GM12891 (cell line): ENCODE measurements around the gene GATA6.
"Not testable (repeated sequence)": the region's sequence is repeated elsewhere in the genome, so short reads cannot be mapped to it uniquely, and the experiment has no call there.

Experiments
- DNase-seq: peaks from one replicate; pipeline ENCODE4 v3.0.0; 2011; ENCODE audit warnings: low spot score; ENCODE audit not compliant: insufficient read length
- FAIRE-seq: peaks from 2 replicates; lab custom pipeline; 2011; peaks lifted over from hg19 to GRCh38; lab: Jason Lieb, UNC
- PAX5 ChIP-seq: IDR thresholded peaks from 2 replicates; pipeline ENCODE4 v1.6.1; 2011; ENCODE audit warnings: low read length, moderate library complexity, mild to moderate bottlenecking; ENCODE audit not compliant: insufficient read depth, severe bottlenecking
- POLR2A ChIP-seq: IDR thresholded peaks from 2 replicates; pipeline ENCODE4 v1.6.1; 2011; ENCODE audit warnings: low read depth, low read length, control low read depth
- POLR2AphosphoS5 ChIP-seq: IDR thresholded peaks from 2 replicates; pipeline ENCODE4 v1.6.1; 2011; ENCODE audit warnings: low read depth, low read length, control low read depth
- POU2F2 ChIP-seq: IDR thresholded peaks from 2 replicates; pipeline ENCODE4 v1.6.1; 2011; ENCODE audit warnings: low read depth, mild to moderate bottlenecking, control low read depth, low read length, moderate library complexity
- SPI1 ChIP-seq: IDR thresholded peaks from 2 replicates; pipeline ENCODE4 v1.6.1; 2011; ENCODE audit warnings: low read depth, low read length, control low read depth
- TAF1 ChIP-seq: IDR thresholded peaks from 2 replicates; pipeline ENCODE4 v1.6.1; 2011; ENCODE audit warnings: low read depth, low read length, control low read depth

Gene GATA6

DNA sequence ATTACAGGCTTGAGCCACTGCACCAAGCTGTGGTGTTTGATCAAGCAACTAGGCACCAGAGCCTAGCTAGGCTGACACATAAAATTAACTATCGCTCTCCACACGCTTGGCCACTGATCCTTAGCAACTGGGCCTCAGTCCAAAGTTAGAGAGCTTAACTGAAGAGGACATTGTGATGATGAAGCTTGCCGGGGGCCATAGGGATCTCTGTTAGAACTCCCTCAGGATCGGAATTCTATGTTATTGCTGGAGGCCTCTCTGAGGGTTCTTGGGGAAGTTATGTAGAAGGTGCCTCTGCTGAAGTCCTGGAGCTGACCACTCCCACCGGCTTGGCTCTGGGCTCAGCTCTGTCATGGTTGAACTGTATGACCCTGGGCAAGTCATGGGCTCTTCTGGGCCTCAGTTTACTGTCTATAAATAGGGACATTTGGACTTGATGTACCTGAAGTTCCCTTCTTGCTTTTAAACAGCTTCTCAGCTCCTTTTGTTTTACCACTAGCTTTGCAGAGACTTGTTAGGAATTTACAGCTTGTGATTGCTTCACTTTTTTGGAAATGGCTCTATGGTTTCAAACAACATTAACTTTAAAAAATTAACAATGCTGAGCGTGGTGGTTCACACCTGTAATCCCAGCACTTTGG is 44.1 kb downstream of the GATA6 start:
- no peak for FAIRE-seq
- no peak for TF ChIP-seq POU2F2
- TF ChIP-seq POLR2A, result no peak
- no peak for TF ChIP-seq POLR2AphosphoS5
- TF ChIP-seq TAF1, result no peak
- no peak for TF ChIP-seq SPI1
- TF ChIP-seq PAX5, result no peak
- no peak for DNase-seq

DNA sequence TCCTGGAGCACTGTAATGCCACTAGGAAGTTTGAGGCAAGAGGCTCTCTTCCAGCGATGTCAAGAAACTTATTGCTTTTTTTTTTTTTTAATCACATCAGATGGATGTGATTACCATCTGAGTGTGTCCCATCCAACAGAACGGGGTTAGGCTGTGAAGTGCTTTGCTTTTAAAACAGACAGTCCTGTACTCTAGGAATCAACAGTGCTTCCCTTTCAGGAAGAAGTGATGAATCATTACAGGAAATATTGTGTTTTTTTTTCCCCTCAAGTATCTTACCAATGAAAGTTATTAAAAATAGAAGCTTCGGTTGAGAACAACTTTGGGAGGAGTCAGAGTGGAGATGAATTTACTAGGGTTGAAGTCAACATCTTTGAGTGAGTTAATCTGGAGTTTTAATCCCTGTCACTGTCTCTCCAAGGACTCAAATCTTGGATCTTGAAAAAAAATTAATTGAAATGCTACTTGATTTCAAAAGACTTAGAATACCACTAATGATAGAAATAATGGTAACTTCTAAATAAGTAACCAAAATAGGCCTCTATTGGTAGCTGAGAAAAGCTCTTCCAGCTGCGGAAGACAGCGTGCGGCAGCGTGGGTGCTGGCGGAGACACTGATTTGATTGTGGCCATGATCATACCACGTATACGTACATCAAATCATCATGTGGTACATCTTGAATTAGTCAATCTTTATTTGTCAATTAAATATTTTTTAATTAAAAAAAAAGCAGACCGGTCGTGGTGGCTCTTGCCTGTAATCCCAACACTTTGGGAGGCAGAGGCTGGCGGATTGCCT is 45.5 kb downstream of the GATA6 start:
- FAIRE-seq (no peak), DNase-seq (no peak)
- no peak for TF ChIP-seq POU2F2
- TF ChIP-seq POLR2A, result no peak
- TF ChIP-seq TAF1, result no peak
- TF ChIP-seq PAX5, result no peak
- TF ChIP-seq SPI1, result no peak
- TF ChIP-seq POLR2AphosphoS5, result no peak

DNA sequence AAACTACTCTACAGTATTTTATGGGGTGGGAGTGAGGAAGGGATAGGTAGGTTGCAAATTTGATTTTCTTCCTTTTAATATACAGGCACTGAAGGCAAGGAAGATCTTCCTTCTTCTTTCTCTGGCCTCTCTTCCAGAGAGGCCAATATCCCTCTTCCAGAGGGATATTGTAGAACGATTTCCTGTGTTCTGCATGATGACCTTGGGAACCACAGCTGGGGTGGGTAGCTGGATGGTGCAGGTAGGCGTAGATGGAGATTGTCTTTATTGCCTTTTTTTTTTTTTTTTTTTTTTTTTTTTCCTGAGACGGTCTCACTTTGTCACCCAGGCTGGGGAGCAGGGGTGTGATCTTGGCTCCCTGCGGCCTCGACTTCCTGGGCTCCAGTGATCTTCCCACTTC is 49.4 kb downstream of the GATA6 start:
- TF ChIP-seq POU2F2 (no peak), POLR2A (no peak), SPI1 (no peak), TAF1 (no peak), PAX5 (no peak), POLR2AphosphoS5 (no peak)
- FAIRE-seq, result no peak

DNA sequence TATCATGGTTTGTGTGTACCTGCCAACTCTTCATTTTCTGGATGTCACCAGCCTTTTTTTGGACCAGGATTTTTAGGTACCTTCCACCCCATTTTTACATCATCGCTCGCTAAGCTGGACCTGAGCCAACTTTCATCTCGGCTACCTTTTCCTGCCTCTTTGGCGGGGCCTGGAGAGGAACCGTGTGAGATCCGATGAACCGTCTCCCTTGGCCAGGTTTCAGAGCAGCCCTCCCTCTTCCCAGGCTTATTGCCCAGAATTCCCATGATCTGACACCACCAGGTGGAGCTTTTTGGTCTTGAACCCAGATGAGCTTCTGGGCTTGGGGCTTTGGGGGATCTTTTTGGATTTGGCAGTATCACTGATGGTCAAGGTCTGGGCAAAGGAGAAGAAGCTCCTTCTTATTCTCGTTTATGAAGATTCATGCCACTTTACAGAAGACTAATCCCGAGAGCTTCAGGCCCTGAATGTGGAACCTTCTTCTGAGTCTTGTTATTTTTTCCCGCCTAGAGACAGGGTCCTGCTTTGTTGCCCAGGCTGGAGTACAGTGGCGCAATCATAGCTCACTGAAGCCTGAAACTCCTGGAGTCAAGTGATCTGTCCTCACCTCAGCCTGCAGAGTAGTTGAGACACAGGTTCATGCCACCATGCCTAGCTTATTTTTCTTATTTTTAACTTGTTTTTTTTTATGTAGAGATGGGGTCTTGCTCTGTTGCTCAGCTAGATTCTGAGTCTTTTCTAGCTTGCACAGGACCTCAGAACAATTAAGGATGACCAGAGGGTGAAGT is 50.4 kb downstream of the GATA6 start:
- no peak for TF ChIP-seq POU2F2
- FAIRE-seq (no peak), DNase-seq (no peak)

More for the DNA sequence above, 49.4 kb downstream of the GATA6 start:
- DNase-seq, result no peak

DNA sequence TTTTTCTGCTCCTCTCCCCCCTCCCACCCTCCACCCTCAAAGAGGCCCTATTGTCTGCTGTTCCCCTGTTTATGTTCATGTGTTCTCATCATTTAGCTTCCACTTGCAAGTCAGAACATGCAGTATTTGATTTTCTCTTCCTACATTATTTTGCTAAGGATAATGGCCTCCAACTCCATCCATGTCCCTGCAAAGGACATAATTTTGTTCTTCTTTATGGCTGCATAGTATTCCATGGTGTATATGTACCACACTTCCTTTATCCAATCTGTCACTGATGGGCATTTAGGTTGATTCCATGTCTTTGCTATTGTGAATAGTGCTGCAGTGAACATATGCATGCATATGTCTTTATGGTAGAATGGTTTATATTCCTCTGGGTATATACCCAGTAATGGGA is 51.2 kb downstream of the GATA6 start:
- not testable (repeated sequence) for FAIRE-seq, DNase-seq

DNA sequence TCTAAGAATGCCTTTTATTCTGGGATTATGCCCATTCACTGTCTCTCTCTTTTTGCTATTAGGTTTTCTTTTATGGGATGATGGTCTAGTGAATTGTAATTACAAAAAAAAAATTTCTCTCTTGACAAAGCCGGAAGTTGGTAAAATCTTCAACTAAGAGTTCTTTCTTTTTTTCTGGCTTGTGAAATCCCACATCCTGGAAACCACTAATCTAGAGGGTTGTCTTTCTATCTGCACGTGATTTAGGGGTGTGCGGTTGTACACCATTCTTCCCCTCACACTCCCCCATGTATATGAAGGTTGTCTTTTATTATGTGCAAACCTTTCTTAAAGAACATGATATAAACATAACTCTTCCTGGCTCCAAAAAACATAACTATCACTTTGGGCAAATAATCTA is 52.0 kb downstream of the GATA6 start:
- TF ChIP-seq POLR2A, result no peak
- TF ChIP-seq PAX5, result no peak
- TF ChIP-seq TAF1, result no peak
- no peak for TF ChIP-seq SPI1
- TF ChIP-seq POU2F2, result no peak
- no peak for TF ChIP-seq POLR2AphosphoS5
- FAIRE-seq (no peak), DNase-seq (no peak)

DNA sequence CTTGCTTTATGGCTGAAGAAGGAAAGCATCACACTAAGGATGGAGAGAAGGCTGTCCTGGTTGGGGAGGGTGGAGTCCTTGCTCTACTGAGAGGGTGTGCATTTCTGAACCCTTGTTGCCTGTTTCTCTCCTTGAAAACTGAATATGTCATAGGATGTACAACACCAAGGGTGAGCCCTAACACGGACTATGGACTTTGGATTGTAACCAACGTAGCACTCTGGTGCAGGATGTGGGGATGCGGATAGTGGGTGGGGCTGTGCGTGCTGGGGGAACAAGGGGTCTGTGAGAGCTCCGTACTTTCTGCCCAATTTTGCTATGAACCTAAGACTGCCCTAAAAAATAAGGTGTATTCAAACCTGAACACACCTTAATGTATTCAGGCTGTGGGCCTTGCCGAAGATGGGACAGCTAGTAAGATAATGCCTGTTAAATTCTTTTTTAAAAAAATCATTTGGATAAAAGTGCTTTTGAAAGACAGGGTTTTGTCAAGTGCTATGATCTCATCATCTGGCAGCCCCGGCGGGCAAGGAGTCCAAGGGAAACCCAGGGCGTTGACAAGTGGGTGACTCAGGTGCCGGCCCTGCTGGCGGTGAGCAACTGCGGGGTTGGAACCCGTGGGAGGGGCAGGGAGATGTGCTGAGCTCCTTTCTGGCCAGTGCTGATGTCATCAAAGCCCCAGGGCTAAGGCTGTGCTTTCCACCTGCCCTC is 54.0 kb downstream of the GATA6 start:
- TF ChIP-seq SPI1 (no peak), PAX5 (no peak), POLR2A (no peak), TAF1 (no peak), POU2F2 (no peak), POLR2AphosphoS5 (no peak)
- DNase-seq, result no peak
- FAIRE-seq, result no peak

DNA sequence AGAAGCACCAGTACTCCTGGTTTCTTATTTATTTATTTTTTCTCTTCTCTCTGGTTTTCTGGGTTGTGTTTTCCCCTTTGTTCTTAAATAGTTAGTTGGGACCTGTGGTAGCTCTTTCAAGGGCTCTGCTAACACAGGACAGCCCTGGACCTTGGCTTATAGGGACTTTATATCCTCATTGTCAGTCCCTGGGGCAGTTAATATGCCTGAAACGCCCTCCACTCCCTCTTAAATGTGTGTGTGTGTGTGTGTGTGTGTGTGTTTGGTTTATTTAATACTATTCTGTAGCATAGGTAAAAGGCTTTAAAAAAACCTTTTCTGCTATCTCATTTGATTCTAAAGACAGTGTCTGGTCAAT is 54.6 kb downstream of the GATA6 start:
- no peak for TF ChIP-seq TAF1
- TF ChIP-seq POLR2A, result no peak
- TF ChIP-seq SPI1, result no peak
- no peak for TF ChIP-seq PAX5
- no peak for TF ChIP-seq POU2F2
- TF ChIP-seq POLR2AphosphoS5, result no peak
- FAIRE-seq, result no peak
- DNase-seq, result no peak

DNA sequence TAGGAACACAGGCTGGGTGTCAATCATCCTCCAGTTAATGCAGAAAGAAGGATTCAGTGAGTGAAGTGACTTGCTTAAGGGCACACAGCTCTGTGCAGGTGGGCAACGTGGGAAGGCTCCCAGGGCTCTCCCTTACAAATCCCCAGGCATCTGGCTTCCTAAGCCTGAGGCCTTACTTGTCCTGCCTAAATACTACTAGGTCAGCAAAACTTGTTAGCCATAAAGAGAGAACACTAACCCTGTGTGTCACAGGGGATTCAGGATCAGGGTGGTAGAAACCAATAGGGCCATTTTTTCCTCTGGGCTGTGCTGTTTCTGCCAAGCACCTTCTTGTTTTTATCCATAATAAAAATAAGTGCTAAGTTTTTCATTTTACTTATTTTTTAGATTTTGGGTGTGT is 55.0 kb downstream of the GATA6 start:
- DNase-seq, result no peak
- FAIRE-seq, result no peak
- TF ChIP-seq POLR2A, result no peak
- TF ChIP-seq POLR2AphosphoS5, result no peak
- TF ChIP-seq POU2F2, result no peak
- no peak for TF ChIP-seq TAF1
- TF ChIP-seq PAX5, result no peak
- TF ChIP-seq SPI1, result no peak

DNA sequence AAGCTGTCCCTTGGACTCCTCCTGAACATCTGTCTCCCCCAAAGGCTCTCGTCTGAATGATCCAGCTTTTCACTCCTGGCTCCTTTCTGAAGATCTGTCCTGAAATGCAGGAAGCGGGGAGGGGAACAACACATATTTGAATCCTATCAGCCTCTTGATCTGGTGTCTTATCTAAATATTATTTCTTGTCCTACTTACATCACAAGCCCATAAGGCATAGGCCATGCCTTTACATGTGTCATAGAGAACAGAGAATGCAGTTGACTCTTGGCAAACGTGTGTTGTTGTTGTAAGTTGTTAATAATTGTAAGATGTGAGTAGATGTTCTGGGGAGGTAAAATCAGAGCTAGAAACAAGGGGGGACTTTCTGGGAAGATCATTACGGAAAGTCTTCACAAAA is 57.4 kb downstream of the GATA6 start:
- no peak for FAIRE-seq
- no peak for TF ChIP-seq POU2F2
- no peak for TF ChIP-seq SPI1
- TF ChIP-seq PAX5, result no peak
- no peak for TF ChIP-seq TAF1
- TF ChIP-seq POLR2A, result no peak
- no peak for TF ChIP-seq POLR2AphosphoS5
- no peak for DNase-seq
